HK-2 (cell line): ENCODE results near the gene CKLF.
"Not testable (repeated sequence)": the region's sequence is repeated elsewhere in the genome, so short reads cannot be mapped to it uniquely, and the experiment has no call there.

Source experiments
- DNase-seq: peaks from one replicate; pipeline ENCODE4 v3.0.0-alpha.2; 2018; ENCODE audit not compliant: unreplicated experiment

The CKLF gene

GRCh38 chr16:66542396-66542795 is 10.0 kb upstream of the CKLF start:
- DNase-seq, result no peak

GRCh38 chr16:66543541-66543940 is 8.8 kb upstream of the CKLF start:
- DNase-seq, result no peak

- DNase-seq, result no peak
Measured at GRCh38 chr16:66544016-66544757, 8.2 kb upstream of the CKLF start.

- no peak for DNase-seq
Measured at GRCh38 chr16:66547101-66547989, 5.0 kb upstream of the CKLF start.

- no peak for DNase-seq
Measured at GRCh38 chr16:66548068-66548467, 4.3 kb upstream of the CKLF start.

DNA sequence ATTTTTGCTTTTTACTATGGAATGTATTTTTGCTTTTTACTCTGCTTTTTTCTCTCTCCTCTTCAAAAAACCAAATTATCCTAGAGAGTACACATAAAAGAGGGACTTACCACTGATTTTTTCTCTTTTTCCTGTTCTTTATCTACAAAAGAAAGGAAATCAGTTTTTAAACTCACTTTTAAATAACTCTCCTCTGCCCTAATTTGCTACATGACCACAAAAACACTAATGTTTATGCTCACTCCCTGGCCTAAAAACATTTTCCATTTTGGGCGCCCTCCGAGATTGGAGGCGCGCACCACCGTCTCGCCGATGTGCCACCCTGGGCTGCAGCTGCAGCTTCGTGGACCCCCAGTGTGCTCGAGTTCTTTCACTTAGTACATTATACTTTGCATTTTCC is 3.5 kb upstream of the CKLF start:
- DNase-seq, result no peak

GRCh38 chr16:66549284-66550131 is 2.9 kb upstream of the CKLF start, which contains the start of gene TK2:
TSS of gene TK2 (minus strand) at chr16:66550122. CDS start at chr16:66550061, 61 bp downstream.
- DNase-seq, result peak; percentile 74

- DNase-seq, result peak; percentile 67
Measured at GRCh38 chr16:66551348-66551759, 1.0 kb upstream of the CKLF start.

DNA sequence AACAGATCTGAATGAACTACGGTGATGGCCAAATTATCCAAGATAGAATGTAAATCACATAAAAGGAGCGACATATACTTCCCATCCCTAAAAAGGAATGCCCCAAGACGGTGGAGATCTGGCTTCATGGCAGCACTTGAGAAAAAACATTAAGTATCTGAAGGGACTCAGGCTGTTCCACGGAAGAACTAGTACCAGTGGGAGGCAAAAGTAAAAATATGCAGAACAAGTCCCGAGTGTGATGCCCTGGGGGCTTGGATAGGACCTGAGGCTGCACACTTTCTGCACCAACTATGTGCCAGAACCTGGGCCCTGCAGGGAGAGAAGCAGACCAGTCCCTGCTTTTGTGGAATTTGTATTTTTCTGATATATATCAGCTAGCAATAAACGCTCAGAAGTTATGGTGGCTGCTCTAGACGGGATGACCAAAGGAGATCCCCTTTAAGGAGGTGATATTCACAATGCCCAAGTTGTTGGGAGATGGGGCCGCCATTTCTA is 539 bp upstream of the CKLF start:
- no peak for DNase-seq

- no peak for DNase-seq
Measured at GRCh38 chr16:66553223-66553622, 847 bp downstream of the CKLF start.

DNA sequence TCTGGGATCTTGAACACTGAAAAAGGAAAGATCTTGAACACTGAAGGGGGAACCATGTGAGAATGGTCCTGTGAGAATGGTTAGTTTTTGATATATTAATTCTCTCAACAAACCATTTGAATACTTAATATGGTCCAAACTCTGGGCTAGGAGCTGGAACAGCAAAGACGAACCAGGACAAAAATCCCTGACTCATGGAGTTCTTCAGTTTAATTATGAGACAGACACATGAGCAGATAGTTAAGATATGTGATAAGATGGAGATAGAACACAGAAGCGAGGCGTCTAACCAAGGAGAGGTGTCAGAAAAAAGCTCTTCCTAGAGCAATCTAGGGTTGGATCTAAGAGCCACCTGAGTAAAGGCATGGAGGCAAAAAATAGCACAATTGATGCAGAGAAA is 1.6 kb downstream of the CKLF start:
- DNase-seq, result no peak

GRCh38 chr16:66554495-66554894 is 2.1 kb downstream of the CKLF start:
- DNase-seq, result no peak

DNA sequence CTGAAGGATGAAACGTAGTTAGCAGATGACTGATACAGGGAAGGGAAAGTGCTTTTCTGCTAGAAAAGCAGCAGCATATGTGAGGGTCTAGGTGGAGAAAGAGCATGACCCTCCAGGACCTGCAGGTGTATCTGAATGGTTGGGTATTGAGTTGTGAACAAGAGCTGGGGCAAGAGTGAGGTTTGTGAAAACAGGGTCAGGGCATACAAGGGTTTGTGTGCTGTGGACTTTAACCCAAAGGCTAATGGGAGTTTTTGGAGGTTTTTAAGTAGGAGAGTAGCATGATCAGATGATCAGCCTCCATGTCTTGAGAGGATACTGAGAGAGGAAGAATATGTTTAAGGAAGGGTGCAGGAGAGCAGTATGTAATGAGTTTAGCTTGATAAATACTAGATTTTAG is 7.7 kb downstream of the CKLF start:
- DNase-seq, result no peak

- DNase-seq, result no peak
Measured at GRCh38 chr16:66561381-66562080, 9.2 kb downstream of the CKLF start.

- DNase-seq, result no peak
Measured at GRCh38 chr16:66562409-66562808, 10.0 kb downstream of the CKLF start.

- no peak for DNase-seq
Measured at GRCh38 chr16:66562986-66563385, 10.6 kb downstream of the CKLF start.

DNA sequence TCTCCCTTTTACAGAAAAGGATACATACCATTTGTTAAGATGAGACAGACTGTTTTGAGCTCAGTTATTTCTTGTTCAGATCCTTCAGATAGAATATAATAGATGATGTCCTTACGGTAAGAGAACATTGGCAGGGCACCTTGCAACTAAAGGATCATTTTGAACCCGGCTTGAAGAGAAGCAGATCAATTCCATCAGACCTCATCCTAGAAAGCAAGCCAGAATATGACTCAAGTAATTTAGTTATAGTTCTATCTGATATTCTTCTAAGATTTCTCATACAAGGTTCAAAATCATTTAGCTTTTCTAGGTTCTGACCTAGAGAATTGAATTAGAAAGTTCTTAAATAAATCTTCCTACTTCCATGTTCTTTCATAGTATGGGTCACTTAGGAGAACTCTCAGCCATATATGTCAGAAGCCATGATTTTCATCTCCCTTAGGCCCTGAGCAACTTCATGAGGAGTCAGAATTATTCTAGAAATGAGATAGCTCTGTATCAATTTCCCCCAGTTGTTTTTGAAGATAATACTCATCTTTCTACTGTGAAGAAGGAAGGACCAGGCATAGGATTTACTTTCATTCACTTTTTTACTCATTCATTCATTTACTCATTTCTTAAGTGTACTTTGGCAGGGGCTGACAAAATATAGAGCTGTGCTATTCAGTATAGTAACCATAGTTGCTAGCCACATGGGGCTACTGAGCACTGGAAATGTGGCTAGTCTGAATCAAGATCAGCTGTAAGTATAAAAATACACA is 11.4 kb downstream of the CKLF start:
- no peak for DNase-seq

GRCh38 chr16:66566051-66566901 is 13.9 kb downstream of the CKLF start, which contains the start of gene CMTM1:
TSS of gene CMTM1 (plus strand) at chr16:66566439. CDS start at chr16:66566514, 75 bp downstream.
- DNase-seq, result no peak

DNA sequence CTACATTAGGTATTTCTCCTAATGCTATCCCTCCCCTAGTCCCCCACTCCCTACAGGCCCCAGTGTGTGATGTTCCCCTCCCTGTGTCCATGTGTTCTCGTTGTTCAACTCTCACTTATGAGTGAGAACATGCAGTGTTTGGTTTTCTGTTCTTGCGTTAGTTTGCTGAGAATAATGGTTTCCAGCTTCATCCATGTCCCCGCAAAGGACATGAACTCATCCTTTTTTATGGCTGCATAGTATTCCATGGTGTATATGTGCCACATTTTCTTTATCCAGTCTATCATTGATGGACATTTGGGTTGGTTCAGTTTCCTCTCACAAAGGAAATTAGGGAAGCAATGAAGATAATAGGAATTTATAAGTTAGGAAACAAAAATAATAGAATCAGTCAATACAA is 14.9 kb downstream of the CKLF start:
- not testable (repeated sequence) for DNase-seq
